Coronary artery (tissue), 2 donors: ENCODE measurements around the gene NR3C2.

ENCODE experiments used
- DNase-seq: peaks from one replicate; pipeline ENCODE4 v3.0.0-alpha.2; 2017; ENCODE audit warnings: low spot score
- H3K27ac ChIP-seq, 2 donors: fragments of 200-600 bp; sonication (generic); one replicate each; pipeline ENCODE4 v1.5.1; 2016 to 2019
- H3K4me3 ChIP-seq: fragments of 200-600 bp; sonication (generic); 2 replicates; pipeline ENCODE4 v1.5.1; 2016; ENCODE audit warnings: mild to moderate bottlenecking, moderate library complexity
- CTCF ChIP-seq: fragments of 200-600 bp; sonication (generic); IDR thresholded peaks from one replicate; pipeline ENCODE4 v1.5.1; 2019; ENCODE audit warnings: antibody characterized with exemption

NR3C2 gene

DNA sequence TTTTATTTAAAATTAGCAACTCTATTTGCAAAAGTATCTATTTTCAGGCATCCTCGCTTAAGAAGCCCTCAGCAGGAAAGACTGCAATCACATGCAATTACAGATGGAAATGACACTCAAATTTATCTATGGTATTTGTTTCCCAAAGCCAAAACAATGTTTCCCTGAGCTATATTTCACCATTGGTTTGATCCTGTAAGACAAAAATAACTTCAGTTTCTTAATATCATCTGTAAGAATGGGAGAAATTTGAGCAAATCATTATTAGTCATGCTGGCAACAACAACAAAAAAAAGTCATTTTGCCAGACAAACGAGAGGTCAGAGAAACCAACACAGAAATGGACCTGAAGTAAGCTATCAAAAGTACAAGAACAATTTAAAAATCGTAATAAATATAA is 204.1 kb downstream of the NR3C2 start:
- no peak overlapping the region for H3K4me3 ChIP-seq
- DNase-seq, result no peak
- H3K27ac ChIP-seq, result no peak overlapping the region
- TF ChIP-seq CTCF, result no peak

GRCh38 chr4:148235809-148236208 is 206.4 kb downstream of the NR3C2 start:
- no peak for DNase-seq
- TF ChIP-seq CTCF, result no peak
- no peak overlapping the region for H3K4me3 ChIP-seq
- H3K27ac ChIP-seq, result no peak overlapping the region

DNA sequence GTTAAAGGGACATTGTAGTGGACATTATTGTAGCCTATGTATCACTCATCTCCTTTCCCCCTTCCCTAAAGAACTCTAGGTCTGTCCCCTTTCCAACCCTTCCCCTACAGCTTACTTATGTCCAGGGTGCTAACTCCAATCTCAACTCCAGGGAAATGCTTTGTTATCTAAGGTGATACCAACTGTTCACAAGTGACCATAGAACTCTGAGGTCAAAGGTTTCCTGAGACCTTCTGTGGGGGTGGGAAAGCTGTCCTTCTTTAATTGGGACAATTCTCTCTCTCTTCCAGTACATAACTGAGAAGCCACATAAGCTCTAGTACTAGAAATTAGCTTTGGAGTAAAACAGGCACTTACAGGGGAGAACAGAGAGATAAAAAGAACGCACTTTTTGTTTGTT is 212.4 kb downstream of the NR3C2 start:
- no peak for DNase-seq
- no peak for TF ChIP-seq CTCF
- no peak overlapping the region for H3K27ac ChIP-seq
- no peak overlapping the region for H3K4me3 ChIP-seq

GRCh38 chr4:148229028-148229427 is 213.2 kb downstream of the NR3C2 start:
- no peak for TF ChIP-seq CTCF
- no peak overlapping the region for H3K27ac ChIP-seq

GRCh38 chr4:148227147-148227546 is 215.1 kb downstream of the NR3C2 start:
- H3K4me3 ChIP-seq, result no peak overlapping the region
- DNase-seq, result no peak
- no peak for TF ChIP-seq CTCF
- H3K27ac ChIP-seq, result no peak overlapping the region

More at GRCh38 chr4:148229028-148229427, 213.2 kb downstream of the NR3C2 start:
- H3K4me3 ChIP-seq, result no peak overlapping the region
- no peak for DNase-seq

GRCh38 chr4:148226341-148226740 is 215.9 kb downstream of the NR3C2 start:
- no peak for TF ChIP-seq CTCF
- DNase-seq, result no peak
- Histone ChIP-seq H3K4me3 (no peak overlapping the region), H3K27ac (no peak overlapping the region)

DNA sequence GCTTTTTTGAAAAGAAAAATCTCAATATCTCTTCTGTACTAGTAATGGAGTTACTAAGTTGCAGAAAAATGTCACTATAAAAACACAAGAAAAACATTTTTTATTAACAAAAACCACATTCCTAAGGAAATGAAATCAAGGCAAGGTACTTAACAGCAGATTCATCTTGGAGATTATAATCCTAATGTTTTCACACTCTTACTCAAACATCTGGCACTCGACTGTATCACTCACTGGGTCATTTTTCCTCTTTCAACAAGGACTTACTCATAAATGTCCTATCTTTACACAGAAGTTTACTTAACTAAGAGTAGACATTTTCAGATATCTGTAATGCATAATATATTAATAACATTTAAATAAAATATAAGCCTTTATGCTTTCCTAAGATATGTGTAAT is 216.6 kb downstream of the NR3C2 start:
- no peak for DNase-seq
- H3K27ac ChIP-seq, result no peak overlapping the region
- TF ChIP-seq CTCF, result no peak
- H3K4me3 ChIP-seq, result no peak overlapping the region
